WTC11 (cell line): ENCODE measurements around the gene PFKM. TPM values are rescaled to one million over a fixed set of nuclear protein-coding genes. Genes with fewer than 3 reads are reported as not detected.

Experiments used
- ATAC-seq: fragments of 200-7000 bp; cut with Tn5 transposase; 2 replicates; pipeline ENCODE4 v1.10.0; 2021; ENCODE audit warnings: mild to moderate bottlenecking, moderate library complexity
- CTCF ChIA-PET: fragments of 300-600 bp; sonication (Branson Sonifier 250); formaldehyde crosslinking; loops from one replicate; lab custom pipeline; 2021; ENCODE audit warnings: antibody characterized with exemption; lab: Charles Lee
- POLR2A ChIA-PET: fragments of 350-600 bp; sonication (Branson Sonifier 250); formaldehyde crosslinking; loops from one replicate; lab custom pipeline; 2021; ENCODE audit warnings: antibody characterized with exemption; lab: Charles Lee
- DNase-seq: peaks from one replicate; pipeline ENCODE4 v3.0.0; 2021; ENCODE audit warnings: low spot score
- H3K27ac Mint-ChIP-seq: 2 replicates; pipeline ENCODE4 v1.8.0; 2021; ENCODE audit warnings: mixed read lengths
- H3K27me3 Mint-ChIP-seq: 2 replicates; pipeline ENCODE4 v1.8.0; 2021; ENCODE audit warnings: low read depth, mild to moderate bottlenecking, moderate library complexity, mixed read lengths
- H3K36me3 Mint-ChIP-seq: 2 replicates; pipeline ENCODE4 v1.8.0; 2021; ENCODE audit warnings: mixed read lengths
- H3K4me1 Mint-ChIP-seq: 2 replicates; pipeline ENCODE4 v1.8.0; 2022; ENCODE audit warnings: mixed read lengths
- H3K4me3 Mint-ChIP-seq: 2 replicates; pipeline ENCODE4 v1.8.0; 2021; ENCODE audit warnings: mild to moderate bottlenecking, moderate library complexity, mixed read lengths
- H3K9me3 Mint-ChIP-seq: 2 replicates; pipeline ENCODE4 v1.8.0; 2021; ENCODE audit warnings: mixed read lengths
- AR ChIP-seq: fragments of 250-450 bp; sonication (Bioruptor Pico); IDR thresholded peaks from 2 replicates; pipeline ENCODE4 v1.9.0; 2021; ENCODE audit warnings: mild to moderate bottlenecking
- ATF6 ChIP-seq: sonication (generic); formaldehyde crosslinking; IDR thresholded peaks from 2 replicates; pipeline ENCODE4 v1.8.1; 2023; ENCODE audit warnings: mild to moderate bottlenecking, missing genetic modification reagents
- FOXK1 ChIP-seq: sonication (generic); formaldehyde crosslinking; IDR thresholded peaks from 2 replicates; pipeline ENCODE4 v1.8.0; 2022; ENCODE audit warnings: mild to moderate bottlenecking, moderate library complexity, missing genetic modification reagents
- GABPB1 ChIP-seq: sonication (generic); formaldehyde crosslinking; IDR thresholded peaks from 2 replicates; pipeline ENCODE4 v1.8.1; 2023; ENCODE audit warnings: mild to moderate bottlenecking, missing genetic modification reagents
- KAT7 ChIP-seq: sonication (generic); formaldehyde crosslinking; IDR thresholded peaks from 2 replicates; pipeline ENCODE4 v1.8.1; 2023; ENCODE audit warnings: missing genetic modification reagents, mild to moderate bottlenecking, borderline replicate concordance
- MAX ChIP-seq: sonication (generic); formaldehyde crosslinking; IDR thresholded peaks from 2 replicates; pipeline ENCODE4 v1.8.0; 2022; ENCODE audit warnings: mild to moderate bottlenecking, missing genetic modification reagents
- MXD4 ChIP-seq: fragments of 250-450 bp; sonication (Bioruptor Pico); IDR thresholded peaks from 2 replicates; pipeline ENCODE4 v1.8.0; 2021; ENCODE audit warnings: mild to moderate bottlenecking, moderate library complexity, borderline replicate concordance
- NR2C2 ChIP-seq: sonication (generic); formaldehyde crosslinking; IDR thresholded peaks from 2 replicates; pipeline ENCODE4 v1.8.0; 2022; ENCODE audit warnings: mild to moderate bottlenecking, missing genetic modification reagents
- RELA ChIP-seq: sonication (generic); formaldehyde crosslinking; IDR thresholded peaks from 2 replicates; pipeline ENCODE4 v1.8.1; 2022; ENCODE audit warnings: missing genetic modification reagents, mild to moderate bottlenecking, borderline replicate concordance
- STAT6 ChIP-seq: sonication (generic); formaldehyde crosslinking; conservative IDR thresholded peaks from 2 replicates; pipeline ENCODE4 v1.8.1; 2023; ENCODE audit warnings: mild to moderate bottlenecking, low read depth, missing genetic modification reagents, moderate library complexity
- TEAD1 ChIP-seq: sonication (generic); formaldehyde crosslinking; IDR thresholded peaks from 2 replicates; pipeline ENCODE4 v1.8.0; 2022; ENCODE audit warnings: mild to moderate bottlenecking, missing genetic modification reagents
- TP53 ChIP-seq: sonication (generic); formaldehyde crosslinking; IDR thresholded peaks from 2 replicates; pipeline ENCODE4 v1.8.1; 2023; ENCODE audit warnings: mild to moderate bottlenecking, missing genetic modification reagents
- USF2 ChIP-seq: sonication (generic); formaldehyde crosslinking; IDR thresholded peaks from 2 replicates; pipeline ENCODE4 v1.8.1; 2023; ENCODE audit warnings: mild to moderate bottlenecking, missing genetic modification reagents, moderate library complexity
- ZBTB21 ChIP-seq: sonication (generic); formaldehyde crosslinking; IDR thresholded peaks from 2 replicates; pipeline ENCODE4 v1.8.1; 2023; ENCODE audit warnings: mild to moderate bottlenecking, missing genetic modification reagents, borderline replicate concordance
- ZBTB43 ChIP-seq: sonication (generic); formaldehyde crosslinking; IDR thresholded peaks from 2 replicates; pipeline ENCODE4 v1.8.1; 2023; ENCODE audit warnings: mild to moderate bottlenecking, missing genetic modification reagents
- ZNF138 ChIP-seq: sonication (generic); formaldehyde crosslinking; conservative IDR thresholded peaks from 2 replicates; pipeline ENCODE4 v1.8.1; 2022; ENCODE audit warnings: mild to moderate bottlenecking, moderate library complexity, missing genetic modification reagents
- ZNF512 ChIP-seq: sonication (generic); formaldehyde crosslinking; IDR thresholded peaks from 2 replicates; pipeline ENCODE4 v1.8.1; 2022; ENCODE audit warnings: missing genetic modification reagents, borderline replicate concordance
- total RNA-seq: library from RNA; stranded (reverse); gene quantifications from 3 replicates; pipeline ENCODE4 v1.2.3, GENCODE V29; 2021

Gene PFKM
- total RNA-seq, 1 experiment from 2014 or later = 99.3 TPM

- peak; percentile 39; the same call in 1 of the 2 replicates for TF ChIP-seq ZBTB43
- no peak for TF ChIP-seq TP53 (CRISPR knock-in tag)
- peak; percentile 96 for TF ChIP-seq NR2C2 (CRISPR knock-in tag)
- TF ChIP-seq FOXK1 (CRISPR knock-in tag) = peak; percentile 98
- peak; percentile 72; the same call in 1 of the 2 replicates for TF ChIP-seq TEAD1
- TF ChIP-seq MAX (CRISPR knock-in tag) = peak; percentile 64
- no peak for TF ChIP-seq USF2 (CRISPR knock-in tag)
These were observed 38.1 kb downstream of the PFKM start, which contains the start of gene ASB8 (continued) for GRCh38 chr12:48157018-48157888.

GRCh38 chr12:48157889-48158370, 38.8 kb downstream of the PFKM start:
- no peak for DNase-seq
- ChIA-PET CTCF (interaction anchor here (0.9 to 2.6 kb wide), 26 partner anchors 9 to 1583 kb away, joined by 3 to 21 read pairs (median 6); partner anchors contain the start of genes CCDC184, PFKM, SENP1 and TMEM106C), POLR2A (interaction anchor here (0.7 to 1.9 kb wide), 7 partner anchors 25 to 353 kb away, joined by 3 to 8 read pairs (median 4); partner anchors contain the start of genes CCDC184, PFKM and SENP1)
- Mint-ChIP-seq H3K4me3 (peak overlapping the region; percentile 89), H3K36me3 (no peaks in the 10 kb centered on the region), H3K4me1 (peaks cover 14% of the 10 kb centered on the region), H3K27ac (peak overlapping the region; percentile 77), H3K27me3 (no peaks in the 10 kb centered on the region; the same call in none of the 2 replicates), H3K9me3 (no peaks in the 10 kb centered on the region)
- no peak for ATAC-seq
- TF ChIP-seq MXD4 (CRISPR knock-in tag) = no peak
- TF ChIP-seq STAT6 (CRISPR knock-in tag) = no peak
- no peak for TF ChIP-seq ZBTB21 (CRISPR knock-in tag)
- no peak for TF ChIP-seq AR (CRISPR knock-in tag)
- TF ChIP-seq ZNF512 = no peak
- no peak for TF ChIP-seq ZNF138 (CRISPR knock-in tag)
- TF ChIP-seq GABPB1 (CRISPR knock-in tag) = no peak
- TF ChIP-seq ATF6 (CRISPR knock-in tag) = no peak
- TF ChIP-seq KAT7 (CRISPR knock-in tag) = no peak
- TF ChIP-seq RELA = no peak
